HTR-8/SVneo (cell line): ENCODE results near the gene AP2B1.
"Not testable (repeated sequence)": the region's sequence is repeated elsewhere in the genome, so short reads cannot be mapped to it uniquely, and the experiment has no call there.

Experiments used
- DNase-seq: peaks from one replicate; pipeline ENCODE4 v3.0.0; 2011; ENCODE audit warnings: low spot score, mixed read lengths; ENCODE audit not compliant: insufficient read length
- FAIRE-seq: peaks from 2 replicates; lab custom pipeline; 2011; peaks lifted over from hg19 to GRCh38; lab: Jason Lieb, UNC

Gene AP2B1

DNA sequence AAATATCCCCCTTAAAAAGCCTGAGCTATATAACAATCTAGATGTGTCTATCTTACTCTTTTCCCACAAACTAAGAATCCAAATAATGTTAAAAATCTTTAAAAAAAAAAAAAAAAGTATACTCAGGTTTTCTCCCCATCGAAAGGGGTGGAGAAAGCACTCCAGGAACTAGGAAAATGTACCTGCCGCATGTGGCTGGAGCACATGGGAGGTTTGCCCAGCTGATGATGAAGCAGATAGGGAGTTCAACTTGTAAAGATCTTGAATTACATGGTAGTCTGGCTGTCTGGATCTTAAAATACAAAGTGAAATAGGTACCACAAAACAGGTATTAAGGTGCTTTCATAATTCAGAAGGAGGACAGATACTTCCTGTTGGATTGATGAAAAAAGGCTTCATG, 17.7 kb upstream of the AP2B1 start:
- FAIRE-seq: no peak
- DNase-seq: no peak

DNA sequence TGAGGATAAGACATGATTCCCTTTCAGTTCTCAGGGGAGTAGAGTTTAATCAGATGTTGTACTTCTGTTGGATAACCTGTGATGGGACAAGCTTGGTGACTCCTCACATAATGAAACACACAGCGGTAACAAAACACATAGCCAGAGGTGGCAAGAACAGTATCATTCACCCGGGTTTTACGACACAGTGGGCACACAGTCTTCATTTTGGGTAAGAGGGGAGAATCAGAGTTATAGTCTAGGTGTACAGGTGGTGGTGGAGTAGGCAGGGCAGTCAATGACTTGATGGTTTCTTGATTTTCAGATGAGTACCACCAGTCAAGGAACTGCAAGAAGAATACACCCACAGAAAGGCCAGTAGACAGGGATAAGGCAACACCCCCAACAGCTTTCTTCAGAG, 11.4 kb upstream of the AP2B1 start:
- no peak for DNase-seq
- no peak for FAIRE-seq

DNA sequence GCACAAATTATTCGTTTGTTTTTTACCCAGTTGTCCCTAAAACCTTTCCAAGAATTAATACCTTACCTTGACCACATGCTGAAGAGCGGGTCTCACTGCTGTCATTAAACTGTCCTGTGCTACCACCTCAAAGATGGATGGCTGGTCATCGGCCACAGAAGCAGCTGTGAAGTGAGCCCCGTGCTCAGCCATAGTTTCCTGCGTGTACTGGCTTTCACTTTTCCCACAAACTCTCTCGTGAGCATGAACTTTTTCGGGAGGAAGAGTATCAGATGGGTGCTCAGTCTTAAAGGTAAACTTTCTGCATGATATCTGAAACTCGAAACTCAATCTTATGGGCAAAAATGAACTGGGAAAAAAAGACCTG, 9.3 kb upstream of the AP2B1 start:
- DNase-seq (no peak), FAIRE-seq (no peak)

DNA sequence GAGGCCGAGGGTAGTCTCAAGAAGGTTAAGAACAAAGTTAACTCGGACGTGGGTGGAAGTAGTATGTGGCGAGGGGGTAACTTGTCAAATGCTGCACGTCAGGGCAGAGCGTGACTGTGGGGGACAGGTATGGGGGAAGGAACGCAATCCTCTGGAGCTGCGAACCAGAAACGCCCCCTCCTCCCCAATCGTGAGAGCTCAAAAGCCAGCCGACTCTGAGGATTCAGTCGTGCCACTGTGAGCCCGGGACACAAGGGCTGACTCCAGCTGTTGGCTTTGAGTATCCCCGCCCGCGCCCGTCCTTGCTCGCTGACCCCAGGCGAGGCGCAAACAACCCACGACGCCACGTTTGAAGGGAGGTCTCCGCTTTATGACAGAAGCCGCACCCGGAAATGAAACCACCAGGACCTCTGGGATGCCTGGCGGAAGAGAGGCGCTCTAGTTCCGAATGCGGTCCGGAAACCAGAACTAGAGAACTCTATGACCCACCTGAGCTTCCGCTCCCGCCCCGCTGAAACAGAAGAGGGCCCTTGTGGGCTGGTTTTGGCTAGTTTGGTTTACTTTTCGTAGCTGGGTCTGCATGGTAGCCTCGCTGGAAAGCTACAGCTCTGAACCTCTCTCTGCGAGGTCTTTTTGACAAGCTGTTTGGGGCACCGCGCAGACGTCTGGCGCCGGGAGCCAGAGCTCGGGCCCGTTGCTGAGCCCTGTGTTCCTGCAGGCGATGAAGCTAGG, 8.8 kb upstream of the AP2B1 start, which contains the start of gene PEX12:
TSS of gene PEX12 (minus strand) at position 375 of the 732 bp plus-strand sequence. CDS start 550 bp downstream, outside the sequence.
- DNase-seq (peak; percentile 91), FAIRE-seq (peak; percentile 68)

DNA sequence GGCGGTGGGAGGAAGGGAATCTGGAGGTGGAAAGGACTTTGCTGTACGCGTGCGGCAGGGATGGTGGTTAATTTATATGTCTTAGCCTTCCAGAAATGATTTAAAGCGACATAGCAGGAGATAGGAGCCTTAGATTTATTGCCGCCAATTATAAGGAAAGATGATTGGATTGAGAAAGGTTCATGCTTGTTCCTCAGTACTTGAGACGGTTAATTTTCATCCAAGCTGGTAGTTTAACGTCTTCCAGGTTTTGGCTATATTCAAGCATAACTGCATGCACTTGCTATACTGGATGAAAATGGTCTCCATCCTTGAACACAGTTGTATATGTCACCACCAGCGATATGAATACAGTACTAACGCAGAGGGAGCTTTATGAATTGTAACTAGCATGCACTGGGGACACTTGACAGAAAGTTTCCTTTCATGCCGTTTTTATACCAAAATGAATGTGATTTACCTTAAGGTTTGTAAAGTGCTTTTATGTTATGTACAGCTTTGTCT, 8.1 kb upstream of the AP2B1 start:
- no peak for FAIRE-seq

DNA sequence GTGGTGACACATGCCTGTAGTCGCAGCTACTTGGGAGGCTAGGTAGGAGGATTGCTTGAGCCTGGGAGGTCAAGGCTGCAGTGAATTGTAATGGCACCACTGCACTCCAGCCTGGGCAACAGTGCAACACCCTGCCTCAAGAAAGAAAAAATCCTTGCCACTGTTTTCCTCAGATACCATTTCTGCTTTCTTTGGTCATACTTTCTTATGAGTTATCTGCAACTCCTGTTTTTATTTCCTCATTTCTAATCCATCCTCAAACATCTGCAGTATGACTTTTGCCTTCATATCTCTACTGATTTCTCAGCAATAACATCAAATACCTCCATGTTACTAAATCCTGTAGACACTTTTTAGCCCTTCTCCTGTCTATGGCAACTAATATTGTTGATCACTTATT, 3.1 kb upstream of the AP2B1 start:
- DNase-seq (no peak), FAIRE-seq (no peak)

More for the DNA sequence above, 8.1 kb upstream of the AP2B1 start:
- no peak for DNase-seq

DNA sequence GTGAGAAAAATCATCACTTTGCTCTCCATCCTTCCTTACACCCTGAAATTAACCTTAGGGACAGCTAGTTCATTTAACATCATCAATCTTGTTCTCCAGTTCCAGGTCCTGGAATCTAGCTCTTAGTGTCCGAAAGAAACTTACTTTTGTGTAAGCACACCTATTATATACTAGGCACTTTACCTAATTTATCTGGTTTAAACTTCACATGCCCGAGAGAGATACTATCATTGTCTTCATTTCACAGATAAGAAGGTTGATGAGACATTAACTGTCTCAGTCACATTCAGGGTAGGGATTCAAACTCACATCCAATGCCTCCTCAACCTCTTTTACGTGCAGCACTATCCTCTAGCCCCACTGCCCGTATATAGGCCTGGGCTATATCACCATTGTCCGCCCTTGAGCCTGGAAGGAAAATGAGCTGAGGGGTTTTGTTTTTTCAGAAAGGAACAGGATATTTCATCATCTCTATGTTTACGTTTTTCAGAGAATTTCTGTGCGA, 501 bp upstream of the AP2B1 start:
- DNase-seq (no peak), FAIRE-seq (no peak)

DNA sequence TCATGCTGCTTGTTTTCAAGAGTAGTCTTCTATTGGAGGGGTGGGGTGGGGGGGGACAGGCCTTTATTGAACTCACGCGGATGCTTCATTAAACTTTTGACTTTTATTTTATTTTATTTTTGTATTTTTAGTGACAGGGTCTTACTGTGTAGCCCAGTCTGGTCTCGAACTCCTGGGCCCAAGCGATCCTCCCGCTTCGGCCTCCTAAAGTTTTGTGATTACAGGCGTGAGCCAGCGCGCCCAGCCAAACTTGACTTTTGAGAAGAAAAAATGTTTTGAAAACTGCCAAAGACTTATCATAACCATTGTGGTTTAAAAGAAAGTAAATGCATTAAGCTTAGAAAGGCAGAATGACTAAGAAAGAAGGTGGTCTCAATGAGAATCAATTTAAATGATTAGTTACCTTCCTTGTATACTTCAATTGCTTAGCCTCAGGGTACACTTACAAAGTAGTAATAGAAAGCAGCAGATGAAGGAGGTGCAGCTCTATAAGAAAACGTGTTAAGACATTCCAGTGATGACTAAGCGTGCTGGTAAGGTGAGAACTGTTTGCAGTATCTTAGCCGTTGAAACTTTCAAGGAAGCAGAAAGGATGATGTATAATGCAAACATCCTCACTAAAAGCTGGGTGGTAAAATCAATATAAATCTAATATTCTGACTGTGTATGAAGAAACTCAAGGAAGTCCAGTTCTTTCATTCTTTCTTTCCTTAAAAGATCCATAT, 1.2 kb downstream of the AP2B1 start:
- no peak for FAIRE-seq

DNA sequence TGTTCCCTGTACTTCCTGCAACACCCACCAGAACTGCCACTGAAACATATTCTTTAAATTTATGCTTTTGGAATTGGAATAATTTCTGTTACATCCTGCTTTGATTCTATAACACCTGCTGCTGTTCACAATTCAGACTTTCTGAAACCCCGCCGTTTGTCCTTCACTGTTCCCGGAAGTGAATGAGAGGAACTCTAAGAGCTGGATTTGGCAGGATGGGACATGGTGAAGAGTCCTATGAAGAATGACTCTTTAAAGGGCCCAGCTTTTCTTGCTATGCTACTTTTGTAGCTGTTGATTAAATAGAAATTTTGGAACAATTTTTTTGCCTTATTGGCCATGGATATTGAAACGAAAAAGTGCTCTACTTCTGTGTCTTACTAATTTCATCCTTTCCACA, 8.9 kb downstream of the AP2B1 start:
- FAIRE-seq: no peak
- no peak for DNase-seq

More for the DNA sequence above, 1.2 kb downstream of the AP2B1 start:
- DNase-seq: no peak

DNA sequence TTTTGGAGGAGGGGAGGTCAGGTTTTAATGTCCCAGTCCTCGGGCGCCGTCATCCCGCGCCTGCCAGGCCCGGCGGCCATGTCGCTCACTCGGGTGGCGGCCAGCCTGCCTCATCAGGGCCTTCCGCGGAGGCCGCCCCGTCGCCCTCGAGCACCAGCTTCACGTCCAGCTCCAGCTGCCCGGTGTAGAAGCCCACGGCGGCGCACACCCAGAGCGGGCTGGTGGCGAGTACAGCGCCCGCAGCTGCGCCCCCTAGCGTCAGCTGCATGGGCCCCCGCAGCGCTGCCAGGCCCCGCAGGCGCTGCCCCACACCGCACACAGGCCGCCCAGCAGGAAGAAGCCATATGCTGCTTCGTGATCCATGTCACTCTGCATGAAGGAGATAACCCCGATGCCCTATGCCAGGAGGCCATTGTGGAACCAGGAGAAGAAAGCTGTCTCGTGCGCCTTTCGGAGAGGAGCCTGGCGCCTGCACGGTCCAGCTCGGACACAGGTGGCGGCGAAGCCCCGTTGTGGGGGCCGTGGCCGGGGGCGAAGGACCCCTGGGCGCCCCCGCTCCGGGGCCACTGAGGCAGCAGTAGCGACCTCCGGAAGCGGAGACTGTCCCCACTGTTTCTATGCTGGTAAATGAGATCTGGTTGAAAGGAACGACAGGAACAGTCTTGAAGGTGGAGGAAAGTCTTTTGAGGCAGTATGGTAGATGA, 9.6 kb downstream of the AP2B1 start:
- FAIRE-seq: no peak
- DNase-seq: no peak

DNA sequence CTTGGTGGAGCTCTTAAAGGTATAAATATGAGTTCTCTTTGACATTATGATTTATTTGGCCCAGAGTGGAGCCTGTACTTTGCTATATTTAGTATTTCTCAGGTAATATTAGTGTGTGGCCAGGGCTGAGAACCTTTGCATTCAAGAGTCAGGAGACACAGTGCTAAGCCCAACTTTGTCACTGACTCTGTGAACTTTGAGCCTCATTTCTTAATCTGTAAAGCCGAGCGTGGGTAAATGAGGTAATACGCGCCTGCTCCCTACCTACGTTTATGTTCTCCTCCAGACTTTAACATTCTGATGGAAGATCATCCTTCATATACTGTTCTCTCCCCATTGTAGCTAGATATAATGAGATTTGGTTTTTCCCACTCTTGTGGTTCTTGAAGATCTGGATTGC, 10.5 kb downstream of the AP2B1 start:
- DNase-seq (no peak), FAIRE-seq (no peak)

DNA sequence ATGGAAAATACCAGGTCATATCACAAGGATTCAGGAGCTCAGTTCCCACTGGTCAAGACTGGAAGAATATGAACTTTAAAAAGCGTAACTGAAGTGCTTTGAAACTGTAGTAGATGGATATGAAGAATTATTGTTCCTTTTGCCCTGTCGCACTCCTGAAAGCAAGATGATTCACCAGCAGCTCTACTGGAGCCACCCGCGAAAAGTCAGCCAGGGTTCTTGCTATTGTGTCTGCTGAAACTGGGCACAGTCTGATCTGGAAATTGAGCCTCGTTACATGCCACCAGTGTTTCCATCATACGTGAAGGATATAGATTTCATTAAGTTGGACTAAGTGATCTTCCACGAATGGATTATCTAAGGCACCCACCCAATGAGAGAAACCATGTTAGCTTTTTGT, 16.6 kb downstream of the AP2B1 start:
- no peak for DNase-seq
- no peak for FAIRE-seq

DNA sequence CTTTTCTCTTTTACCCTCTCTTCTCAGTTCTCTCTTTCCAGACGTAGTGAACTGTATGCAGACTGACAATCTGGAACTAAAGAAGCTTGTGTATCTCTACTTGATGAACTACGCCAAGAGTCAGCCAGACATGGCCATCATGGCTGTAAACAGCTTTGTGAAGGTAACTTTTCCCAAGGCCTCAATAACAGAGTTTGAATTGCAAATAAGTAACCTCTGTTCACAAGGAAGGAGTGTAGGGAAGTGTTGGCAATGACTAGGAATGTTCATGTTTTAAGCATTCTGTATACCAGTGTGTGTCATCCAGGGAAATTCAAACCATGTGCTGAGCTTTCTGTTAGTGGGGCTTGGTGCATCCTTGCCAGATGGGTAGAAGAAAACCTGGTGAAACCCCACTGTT, 18.6 kb downstream of the AP2B1 start:
- no peak for DNase-seq
- FAIRE-seq: no peak

DNA sequence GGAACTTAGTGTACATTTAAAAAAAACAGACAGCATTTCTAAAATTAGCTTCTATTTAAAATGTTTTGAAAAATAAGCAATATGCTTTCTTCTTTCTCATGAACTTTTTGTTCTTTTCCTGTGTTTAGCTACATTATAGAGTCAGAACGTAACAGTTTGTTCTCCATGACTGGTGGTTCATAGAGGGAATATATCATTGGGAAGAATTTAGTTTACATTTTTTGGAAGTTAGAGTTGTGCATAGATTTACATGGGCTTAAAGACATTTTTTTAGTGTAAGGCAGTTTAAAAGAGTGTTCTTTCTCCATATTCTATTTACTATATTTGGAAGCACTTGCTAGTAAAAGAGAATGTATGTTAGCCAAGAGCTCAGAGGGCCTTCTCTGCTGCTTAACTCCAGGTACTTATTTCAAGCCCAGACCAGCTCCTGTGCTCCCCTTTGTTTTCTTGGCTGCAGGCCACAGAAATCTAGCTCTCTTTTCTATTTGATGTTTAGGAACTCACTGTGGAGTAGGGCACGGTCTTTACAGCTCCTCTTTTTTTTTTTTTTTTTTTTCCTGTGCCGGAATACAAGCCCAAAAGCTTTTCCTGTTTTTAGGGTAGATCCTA, 20.2 kb downstream of the AP2B1 start:
- DNase-seq (no peak), FAIRE-seq (no peak)

DNA sequence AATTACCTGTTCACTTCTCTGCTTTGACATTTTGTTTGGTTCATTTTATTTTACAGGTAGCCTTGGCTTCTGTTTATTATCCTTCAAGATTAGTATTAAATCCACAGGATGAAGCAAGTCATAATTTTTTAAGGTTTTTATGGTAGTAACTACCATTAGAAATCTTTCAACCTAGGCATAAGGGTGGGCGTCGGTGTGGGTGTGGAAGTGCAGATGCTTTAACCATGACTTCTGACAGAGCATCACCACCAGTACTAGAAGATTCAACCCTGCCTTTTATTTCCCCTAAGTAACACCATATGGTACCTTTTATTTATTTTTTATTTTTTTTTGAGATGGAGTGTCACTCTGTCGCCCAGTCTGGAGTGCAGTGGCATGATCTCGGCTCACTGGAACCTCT, 22.7 kb downstream of the AP2B1 start:
- FAIRE-seq (no peak), DNase-seq (no peak)

DNA sequence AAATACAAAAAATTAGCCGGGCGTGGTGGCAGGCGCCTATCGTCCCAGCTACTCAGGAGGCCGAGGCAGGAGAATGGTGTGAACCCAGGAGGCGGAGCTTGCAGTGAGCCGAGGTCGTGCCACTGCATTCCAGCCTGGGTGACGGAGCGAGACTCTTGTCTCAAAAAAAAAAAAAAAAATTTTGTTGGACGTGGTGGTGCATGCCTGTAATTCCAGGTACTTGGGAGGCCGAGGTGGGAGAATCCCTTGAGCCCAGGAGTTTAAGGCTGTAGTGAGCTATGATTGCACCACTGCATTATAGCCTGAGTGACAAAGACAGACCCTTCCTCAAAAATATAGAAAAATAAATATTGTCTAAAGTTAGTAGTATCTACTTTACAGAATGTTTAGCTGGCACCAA, 23.6 kb downstream of the AP2B1 start:
- not testable (repeated sequence) for FAIRE-seq, DNase-seq

DNA sequence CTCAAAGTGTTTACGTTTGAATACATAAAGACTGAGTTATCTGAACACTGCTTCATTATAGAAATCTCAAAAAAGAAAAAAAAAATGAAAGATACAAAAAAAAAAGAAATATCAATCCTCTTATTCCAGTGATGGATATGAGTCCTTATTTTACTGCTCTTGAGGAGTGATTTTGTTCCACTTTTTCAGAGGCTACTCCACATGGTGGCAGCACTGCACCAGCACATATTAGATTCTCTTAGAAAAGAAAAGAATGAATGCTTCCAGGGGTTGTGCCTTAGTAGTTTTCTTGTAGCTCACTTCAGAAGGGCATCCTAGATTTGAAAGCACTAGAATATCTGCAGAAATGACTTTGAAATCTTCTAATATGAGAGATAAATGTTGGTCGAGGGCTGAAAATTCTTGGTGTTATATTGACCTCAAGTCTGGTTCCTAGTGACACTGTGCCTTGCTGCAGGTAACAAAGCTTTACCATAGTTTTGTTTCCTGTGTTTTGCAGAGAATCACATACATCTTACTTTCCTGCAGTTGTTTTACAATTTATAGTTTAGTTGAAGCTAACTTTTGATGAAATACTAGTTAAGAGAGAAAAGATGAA, 25.9 kb downstream of the AP2B1 start:
- FAIRE-seq (no peak), DNase-seq (peak; percentile 39)

DNA sequence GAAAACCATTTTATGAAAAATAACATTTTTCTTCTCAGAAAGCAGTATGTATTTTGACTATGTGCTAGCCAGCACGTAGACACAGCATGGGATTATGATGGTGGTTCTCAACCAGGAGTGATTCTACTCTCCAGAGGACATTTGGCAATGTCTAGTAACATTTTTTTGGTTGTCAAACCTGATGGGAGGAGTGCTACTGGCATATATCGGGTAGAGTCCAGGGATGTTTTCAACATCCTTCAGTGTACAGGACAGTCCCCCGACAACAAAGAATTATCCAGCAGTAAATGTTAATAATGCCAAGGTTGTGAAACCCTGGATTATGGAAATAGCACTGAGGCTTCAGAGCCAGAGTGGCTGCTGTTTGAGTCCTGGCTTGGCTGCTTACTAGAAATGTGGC, 27.7 kb downstream of the AP2B1 start:
- DNase-seq (no peak), FAIRE-seq (no peak)

DNA sequence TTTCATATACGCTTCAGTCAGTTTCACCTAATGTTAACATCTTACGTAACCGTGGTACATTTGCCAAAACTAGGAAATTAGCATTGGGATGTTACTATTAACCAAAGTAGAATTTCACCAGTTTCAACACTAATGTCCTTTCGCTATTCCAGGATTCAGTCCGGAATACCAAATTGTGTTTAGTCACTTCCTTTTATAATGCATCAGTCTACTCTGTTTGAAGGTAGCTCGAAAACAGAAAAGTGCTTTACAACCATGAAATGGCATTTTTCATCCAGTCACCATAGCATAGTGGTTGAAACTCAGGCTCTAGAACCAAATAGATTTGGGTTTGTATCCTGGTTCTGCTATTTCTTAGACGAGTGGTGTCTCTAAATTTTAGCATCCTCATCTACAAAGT, 29.4 kb downstream of the AP2B1 start:
- DNase-seq: no peak
- no peak for FAIRE-seq

DNA sequence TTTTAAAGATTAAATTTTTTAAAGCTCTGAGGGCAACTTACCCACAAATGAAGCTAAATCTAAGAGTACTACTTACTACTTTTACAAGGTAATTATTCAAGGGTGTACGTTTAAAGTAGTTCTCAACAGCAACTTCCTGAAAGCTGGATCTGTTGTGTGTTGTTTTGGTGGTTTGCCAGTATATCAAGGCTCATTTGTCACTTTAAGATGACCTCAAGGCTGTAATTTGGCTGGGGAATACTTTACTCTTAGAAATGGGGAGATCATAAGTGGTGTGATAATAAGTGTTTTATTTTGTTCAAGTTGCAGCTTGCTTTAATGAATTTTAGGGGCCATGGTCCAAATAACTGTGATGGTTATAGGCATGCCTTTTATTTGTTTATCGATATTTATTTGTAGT, 30.4 kb downstream of the AP2B1 start:
- no peak for FAIRE-seq

More for the DNA sequence above, 30.4 kb downstream of the AP2B1 start:
- no peak for DNase-seq
